Erythroblast (primary cell): ENCODE data around the gene ABHD2.

ENCODE experiments used
- GATA1 ChIP-seq: IDR thresholded peaks from 2 replicates; pipeline ENCODE4 v1.6.1; 2011; ENCODE audit warnings: low read depth, mild to moderate bottlenecking, control low read depth, low read length, moderate library complexity
- POLR2A ChIP-seq: IDR thresholded peaks from 2 replicates; pipeline ENCODE4 v1.6.1; 2011; ENCODE audit warnings: mild to moderate bottlenecking, low read length

DNA sequence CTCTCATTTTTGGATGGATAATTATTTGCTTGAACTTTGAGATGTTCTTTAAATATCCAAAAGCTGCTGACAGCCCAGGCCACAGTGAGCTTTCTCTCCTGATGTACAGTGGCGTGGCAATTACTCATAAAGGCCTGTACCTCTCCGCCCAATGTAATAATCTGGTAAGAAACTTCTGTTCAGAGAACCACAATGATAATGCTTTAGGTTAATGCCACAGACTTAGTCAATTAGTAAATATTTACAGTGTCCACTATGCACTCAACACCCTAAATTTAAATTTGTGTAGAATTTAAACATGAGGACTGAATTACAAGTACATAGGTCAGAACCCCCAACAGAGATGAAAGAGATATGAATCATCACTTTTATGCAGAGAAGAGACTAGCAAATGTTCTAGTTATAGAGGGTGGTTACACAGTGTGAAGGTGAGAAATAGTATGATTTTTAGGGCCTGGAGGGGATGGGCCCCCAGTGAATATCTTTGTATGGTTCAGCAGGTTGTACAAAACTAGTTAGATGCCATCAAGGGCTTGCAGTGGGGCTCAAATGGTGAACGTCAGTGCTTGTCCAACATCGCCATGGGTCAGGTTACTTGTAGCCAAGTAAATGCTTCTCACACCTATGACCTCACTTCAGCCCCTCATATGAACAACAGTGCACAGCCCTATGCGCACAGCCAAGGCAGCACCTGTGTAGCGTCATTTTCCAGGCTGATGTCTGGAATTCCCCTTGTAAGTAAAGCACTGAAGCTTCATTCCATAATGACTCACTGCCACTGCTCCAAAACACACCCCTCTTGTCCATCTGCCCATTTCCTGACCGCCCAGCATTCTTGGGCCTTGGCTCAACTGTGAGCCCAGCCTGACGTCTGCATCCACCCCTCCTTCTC, 13.3 kb downstream of the ABHD2 start:
- no peak for TF ChIP-seq POLR2A
- no peak for TF ChIP-seq GATA1
